GM12875 (cell line): Measurements from ENCODE around the gene SDC3.

Experiments used
- H3K4me3 ChIP-seq: one replicate; pipeline ENCODE4 v1.5.1; 2011; ENCODE audit warnings: low read depth, low read length, control low read depth
- CTCF ChIP-seq: IDR thresholded peaks from 2 replicates; pipeline ENCODE4 v1.5.1; 2011; ENCODE audit warnings: low read depth, mild to moderate bottlenecking, control low read depth, inconsistent platforms, low read length, moderate library complexity, borderline replicate concordance; ENCODE audit not compliant: insufficient read depth

The SDC3 gene

GRCh38 chr1:30927448-30927847 is 18.9 kb upstream of the SDC3 start:
- no peak for TF ChIP-seq CTCF

GRCh38 chr1:30923597-30923996 is 15.0 kb upstream of the SDC3 start:
- H3K4me3 ChIP-seq: no peak overlapping the region
- no peak for TF ChIP-seq CTCF

More at GRCh38 chr1:30927448-30927847, 18.9 kb upstream of the SDC3 start:
- H3K4me3 ChIP-seq: no peak overlapping the region

- H3K4me3 ChIP-seq: no peak overlapping the region
- no peak for TF ChIP-seq CTCF
These were observed 12.3 kb upstream of the SDC3 start for GRCh38 chr1:30920827-30921226.

GRCh38 chr1:30919025-30919881 is 10.7 kb upstream of the SDC3 start:
- no peak for TF ChIP-seq CTCF
- no peak overlapping the region for H3K4me3 ChIP-seq

GRCh38 chr1:30916296-30916695 is 7.7 kb upstream of the SDC3 start:
- no peak overlapping the region for H3K4me3 ChIP-seq
- TF ChIP-seq CTCF: no peak

- no peak overlapping the region for H3K4me3 ChIP-seq
- TF ChIP-seq CTCF: no peak
These were observed 7.1 kb upstream of the SDC3 start for GRCh38 chr1:30915491-30916230.
